COLO668 (cell line): ENCODE results near the gene BCAS1.
"Not testable (repeated sequence)": the region's sequence is repeated elsewhere in the genome, so short reads cannot be mapped to it uniquely, and the experiment has no call there.

Source experiments
- DNase-seq: peaks from one replicate; lab custom pipeline; 2025; ENCODE audit not compliant: unreplicated experiment; lab: John Stamatoyannopoulos, UW

BCAS1 gene

GRCh38 chr20:53933232-53933846 lies 137.1 kb downstream of the BCAS1 start:
- DNase-seq, result no peak

GRCh38 chr20:53932655-53933192 lies 137.7 kb downstream of the BCAS1 start:
- not testable (repeated sequence) for DNase-seq

GRCh38 chr20:53931597-53931996 lies 138.8 kb downstream of the BCAS1 start:
- no peak for DNase-seq

- no peak for DNase-seq
Observed at GRCh38 chr20:53930651-53931504, 139.5 kb downstream of the BCAS1 start.

- no peak for DNase-seq
Observed at GRCh38 chr20:53929974-53930650, 140.3 kb downstream of the BCAS1 start.

GRCh38 chr20:53929399-53929798 lies 141.0 kb downstream of the BCAS1 start:
- DNase-seq, result no peak

- no peak for DNase-seq
Observed at GRCh38 chr20:53927990-53928389, 142.4 kb downstream of the BCAS1 start.

- DNase-seq, result no peak
Observed at GRCh38 chr20:53926428-53927028, 143.9 kb downstream of the BCAS1 start.

GRCh38 chr20:53925651-53926401 lies 144.6 kb downstream of the BCAS1 start:
- no peak for DNase-seq

GRCh38 chr20:53923566-53924369 lies 146.6 kb downstream of the BCAS1 start:
- no peak for DNase-seq

GRCh38 chr20:53922901-53923314 lies 147.5 kb downstream of the BCAS1 start:
- DNase-seq, result no peak

- no peak for DNase-seq
Observed at GRCh38 chr20:53921443-53921973, 148.9 kb downstream of the BCAS1 start.

GRCh38 chr20:53920647-53921245 lies 149.6 kb downstream of the BCAS1 start:
- DNase-seq, result no peak

GRCh38 chr20:53919886-53920285 lies 150.5 kb downstream of the BCAS1 start:
- DNase-seq, result no peak

- no peak for DNase-seq
Observed at GRCh38 chr20:53918949-53919361, 151.4 kb downstream of the BCAS1 start.

- no peak for DNase-seq
Observed at GRCh38 chr20:53918020-53918311, 152.4 kb downstream of the BCAS1 start.

GRCh38 chr20:53917145-53918019 lies 153.0 kb downstream of the BCAS1 start:
- DNase-seq, result no peak

- no peak for DNase-seq
Observed at GRCh38 chr20:53916173-53916512, 154.3 kb downstream of the BCAS1 start.
